ENCODE data around the gene PDZRN3. TPM values are rescaled to one million over a fixed set of nuclear protein-coding genes. Genes with fewer than 3 reads are reported as not detected.

Gene PDZRN3
- total and polyA plus RNA-seq, 2 of the 13 experiments (the other 11 are each of a cell fraction or from before 2014, with no cell fraction given): not detected

DNA sequence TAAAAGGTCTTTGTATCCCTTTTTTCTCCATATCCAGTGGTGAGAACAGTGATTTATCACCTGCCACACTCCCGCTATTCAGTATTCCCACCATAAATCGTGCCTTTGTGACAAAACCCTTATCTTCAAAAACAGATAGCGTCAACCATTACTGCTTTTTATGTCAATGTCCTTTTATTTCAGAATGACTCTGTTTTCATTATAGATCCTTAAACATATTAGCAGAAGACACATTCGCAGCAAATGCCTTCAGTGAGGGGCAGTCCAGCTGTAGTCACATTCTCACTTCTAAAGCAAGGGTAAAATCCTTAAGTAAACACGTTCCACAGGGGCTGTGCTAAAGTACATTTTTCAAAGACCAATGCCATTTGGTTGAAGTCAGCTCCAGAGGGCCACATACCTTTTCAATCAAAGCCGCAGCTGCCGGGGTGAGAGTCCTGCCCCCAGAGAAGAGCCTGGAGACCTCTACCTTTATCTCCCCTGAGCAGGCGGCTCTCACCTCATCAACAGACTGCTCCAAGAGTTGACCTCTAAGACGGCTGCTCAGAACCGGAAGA, 53.4 kb downstream of the PDZRN3 start (continued):
- TF ChIP-seq, protein P1, sequence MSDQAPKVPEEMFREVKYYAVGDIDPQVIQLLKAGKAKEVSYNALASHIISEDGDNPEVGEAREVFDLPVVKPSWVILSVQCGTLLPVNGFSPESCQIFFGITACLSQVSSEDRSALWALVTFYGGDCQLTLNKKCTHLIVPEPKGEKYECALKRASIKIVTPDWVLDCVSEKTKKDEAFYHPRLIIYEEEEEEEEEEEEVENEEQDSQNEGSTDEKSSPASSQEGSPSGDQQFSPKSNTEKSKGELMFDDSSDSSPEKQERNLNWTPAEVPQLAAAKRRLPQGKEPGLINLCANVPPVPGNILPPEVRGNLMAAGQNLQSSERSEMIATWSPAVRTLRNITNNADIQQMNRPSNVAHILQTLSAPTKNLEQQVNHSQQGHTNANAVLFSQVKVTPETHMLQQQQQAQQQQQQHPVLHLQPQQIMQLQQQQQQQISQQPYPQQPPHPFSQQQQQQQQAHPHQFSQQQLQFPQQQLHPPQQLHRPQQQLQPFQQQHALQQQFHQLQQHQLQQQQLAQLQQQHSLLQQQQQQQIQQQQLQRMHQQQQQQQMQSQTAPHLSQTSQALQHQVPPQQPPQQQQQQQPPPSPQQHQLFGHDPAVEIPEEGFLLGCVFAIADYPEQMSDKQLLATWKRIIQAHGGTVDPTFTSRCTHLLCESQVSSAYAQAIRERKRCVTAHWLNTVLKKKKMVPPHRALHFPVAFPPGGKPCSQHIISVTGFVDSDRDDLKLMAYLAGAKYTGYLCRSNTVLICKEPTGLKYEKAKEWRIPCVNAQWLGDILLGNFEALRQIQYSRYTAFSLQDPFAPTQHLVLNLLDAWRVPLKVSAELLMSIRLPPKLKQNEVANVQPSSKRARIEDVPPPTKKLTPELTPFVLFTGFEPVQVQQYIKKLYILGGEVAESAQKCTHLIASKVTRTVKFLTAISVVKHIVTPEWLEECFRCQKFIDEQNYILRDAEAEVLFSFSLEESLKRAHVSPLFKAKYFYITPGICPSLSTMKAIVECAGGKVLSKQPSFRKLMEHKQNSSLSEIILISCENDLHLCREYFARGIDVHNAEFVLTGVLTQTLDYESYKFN (CRISPR knock-in tag; conservative IDR thresholded peaks at IDR 0.05): peak; percentile 71
- TF ChIP-seq GFI1 (CRISPR knock-in tag; IDR thresholded peaks at IDR 0.05; ENCODE audit: borderline replicate concordance) (peak; percentile 83), ATF7 (IDR thresholded peaks at IDR 0.05) (no peak), ATF7 (CRISPR knock-in tag; IDR thresholded peaks at IDR 0.05) (no peak), HMG20B (CRISPR knock-in tag; conservative IDR thresholded peaks at IDR 0.05) (peak; percentile 57; the same call in 1 of the 2 replicates), NCOA2 (CRISPR knock-in tag; IDR thresholded peaks at IDR 0.05) (peak; percentile 54; the same call in 1 of the 2 replicates), ZFP1 (CRISPR knock-in tag; IDR thresholded peaks at IDR 0.05) (no peak), POGZ (CRISPR knock-in tag; IDR thresholded peaks at IDR 0.05) (0 out of 2 replicates have a peak, but pooled peaks have one; percentile 37), KLF6 (CRISPR knock-in tag; IDR thresholded peaks at IDR 0.05) (no peak), EP300 (IDR thresholded peaks at IDR 0.05; ENCODE audit: low read depth in 2 of 2, low read length in 2 of 2) (peak in 1 of 2 experiments; percentile 59; a peak in 1 of 4 replicates), EP300 (CRISPR knock-in tag; IDR thresholded peaks at IDR 0.05; ENCODE audit: borderline replicate concordance) (peak; percentile 29; the same call in 1 of the 2 replicates), NR2F6 (IDR thresholded peaks at IDR 0.05) (0 out of 2 replicates have a peak, but pooled peaks have one; percentile 7), NR2F6 (CRISPR knock-in tag; IDR thresholded peaks at IDR 0.05) (peak; percentile 39; the same call in 1 of the 2 replicates), SOX13 (IDR thresholded peaks at IDR 0.05) (no peak), SOX13 (CRISPR knock-in tag; conservative IDR thresholded peaks at IDR 0.05 in 1 of 2, IDR thresholded peaks at IDR 0.05 in 1 of 2) (peak in 1 of 2 experiments; percentile 28; a peak in 1 of 4 replicates), SRSF1 (optimal IDR thresholded peaks at IDR 0.05; ENCODE audit: low read depth, low read length) (no peak), MTF1 (CRISPR knock-in tag; IDR thresholded peaks at IDR 0.05) (no peak), FOSL1 (CRISPR knock-in tag; IDR thresholded peaks at IDR 0.05; ENCODE audit: borderline replicate concordance) (no peak)
- TF ChIP-seq, protein P2, sequence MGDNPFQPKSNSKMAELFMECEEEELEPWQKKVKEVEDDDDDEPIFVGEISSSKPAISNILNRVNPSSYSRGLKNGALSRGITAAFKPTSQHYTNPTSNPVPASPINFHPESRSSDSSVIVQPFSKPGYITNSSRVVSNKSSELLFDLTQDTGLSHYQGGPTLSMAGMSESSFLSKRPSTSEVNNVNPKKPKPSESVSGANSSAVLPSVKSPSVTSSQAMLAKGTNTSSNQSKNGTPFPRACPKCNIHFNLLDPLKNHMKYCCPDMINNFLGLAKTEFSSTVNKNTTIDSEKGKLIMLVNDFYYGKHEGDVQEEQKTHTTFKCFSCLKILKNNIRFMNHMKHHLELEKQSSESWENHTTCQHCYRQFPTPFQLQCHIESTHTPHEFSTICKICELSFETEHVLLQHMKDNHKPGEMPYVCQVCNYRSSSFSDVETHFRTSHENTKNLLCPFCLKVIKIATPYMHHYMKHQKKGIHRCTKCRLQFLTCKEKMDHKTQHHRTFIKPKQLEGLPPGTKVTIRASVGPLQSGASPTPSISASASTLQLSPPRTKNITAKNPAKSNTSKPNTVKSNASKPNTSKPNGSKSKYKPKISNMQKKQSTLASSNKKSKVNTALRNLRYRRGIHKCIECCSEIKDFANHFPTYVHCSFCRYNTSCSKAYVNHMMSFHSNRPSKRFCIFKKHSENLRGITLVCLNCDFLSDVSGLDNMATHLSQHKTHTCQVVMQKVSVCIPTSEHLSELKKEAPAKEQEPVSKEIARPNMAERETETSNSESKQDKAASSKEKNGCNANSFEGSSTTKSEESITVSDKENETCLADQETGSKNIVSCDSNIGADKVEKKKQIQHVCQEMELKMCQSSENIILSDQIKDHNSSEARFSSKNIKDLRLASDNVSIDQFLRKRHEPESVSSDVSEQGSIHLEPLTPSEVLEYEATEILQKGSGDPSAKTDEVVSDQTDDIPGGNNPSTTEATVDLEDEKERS (CRISPR knock-in tag; IDR thresholded peaks at IDR 0.05): no peak
- TF ChIP-seq, protein P3, sequence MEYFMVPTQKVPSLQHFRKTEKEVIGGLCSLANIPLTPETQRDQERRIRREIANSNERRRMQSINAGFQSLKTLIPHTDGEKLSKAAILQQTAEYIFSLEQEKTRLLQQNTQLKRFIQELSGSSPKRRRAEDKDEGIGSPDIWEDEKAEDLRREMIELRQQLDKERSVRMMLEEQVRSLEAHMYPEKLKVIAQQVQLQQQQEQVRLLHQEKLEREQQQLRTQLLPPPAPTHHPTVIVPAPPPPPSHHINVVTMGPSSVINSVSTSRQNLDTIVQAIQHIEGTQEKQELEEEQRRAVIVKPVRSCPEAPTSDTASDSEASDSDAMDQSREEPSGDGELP (IDR thresholded peaks at IDR 0.05; ENCODE audit: borderline replicate concordance, low read depth): peak; percentile 60; the same call in 1 of the 2 replicates
- TF ChIP-seq, protein P4, sequence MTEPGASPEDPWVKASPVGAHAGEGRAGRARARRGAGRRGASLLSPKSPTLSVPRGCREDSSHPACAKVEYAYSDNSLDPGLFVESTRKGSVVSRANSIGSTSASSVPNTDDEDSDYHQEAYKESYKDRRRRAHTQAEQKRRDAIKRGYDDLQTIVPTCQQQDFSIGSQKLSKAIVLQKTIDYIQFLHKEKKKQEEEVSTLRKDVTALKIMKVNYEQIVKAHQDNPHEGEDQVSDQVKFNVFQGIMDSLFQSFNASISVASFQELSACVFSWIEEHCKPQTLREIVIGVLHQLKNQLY (CRISPR knock-in tag; IDR thresholded peaks at IDR 0.05): 0 out of 2 replicates have a peak, but pooled peaks have one; percentile 17

Data from HepG2 (cell line).